A549 (cell line): ENCODE measurements around the gene SSTR3. TPM values are rescaled to one million over a fixed set of nuclear protein-coding genes. Genes with fewer than 3 reads are reported as not detected.

Experiments used
- ATAC-seq, 2 experiments: fragments of 200-7000 bp in 1 of 2; fragments of >200 bp in 1 of 2; cut with Nextera tagmentation in 1 of 2; cut with Tn5 transposase in 1 of 2; 3 replicates each; pipeline versions ENCODE4 v1.8.0 to v1.9.1; 2018 to 2020; ENCODE audit warnings: mild to moderate bottlenecking in 1 of 2, moderate library complexity in 1 of 2
- CTCF ChIA-PET: fragments of 300-600 bp; sonication (Branson Sonifier 250); formaldehyde crosslinking; extraction: SDS; loops from one replicate; lab custom pipeline; 2021; ENCODE audit warnings: antibody characterized with exemption, inconsistent platforms; lab: Yijun Ruan, JAX
- POLR2A ChIA-PET: fragments of 350-600 bp; formaldehyde crosslinking; extraction: SDS; loops from one replicate; lab custom pipeline; 2021; ENCODE audit warnings: antibody characterized with exemption, inconsistent platforms; lab: Yijun Ruan, JAX
- DNase-seq, 2 experiments: peaks; one replicate each; pipeline versions ENCODE4 v3.0.0 to v3.0.0-alpha.2; 2011 to 2016; ENCODE audit warnings: low read depth in 1 of 2, low spot score in 1 of 2
- FAIRE-seq: peaks from 2 replicates; lab custom pipeline; 2011; peaks lifted over from hg19 to GRCh38; lab: Jason Lieb, UNC
- H3K27ac ChIP-seq, 2 experiments: fragments of >200 bp; sonication (Bioruptor Twin); formaldehyde crosslinking; 3 replicates each; pipeline ENCODE4 v1.5.1; 2016 to 2017
- H3K4me1 ChIP-seq: fragments of >200 bp; sonication (Bioruptor Twin); formaldehyde crosslinking; 3 replicates; pipeline ENCODE4 v1.6.1; 2016
- H3K4me2 ChIP-seq: fragments of >200 bp; sonication (Bioruptor Twin); formaldehyde crosslinking; 3 replicates; pipeline ENCODE4 v1.6.1; 2016
- H3K4me3 ChIP-seq: fragments of >200 bp; sonication (Bioruptor Twin); formaldehyde crosslinking; 3 replicates; pipeline ENCODE4 v1.5.1; 2016
- H3K9me3 ChIP-seq: fragments of >200 bp; sonication (Bioruptor Twin); formaldehyde crosslinking; 3 replicates; pipeline ENCODE4 v1.6.1; 2016
- CBX8 ChIP-seq: fragments of 200-600 bp; sonication (generic); IDR thresholded peaks from 2 replicates; pipeline ENCODE4 v1.6.1; 2016
- CEBPB ChIP-seq, 2 experiments: fragments of >200 bp in 1 of 2; sonication (Bioruptor Twin) in 1 of 2; formaldehyde crosslinking in 1 of 2; IDR thresholded peaks; 2 replicates each; pipeline ENCODE4 v1.6.1; 2012 to 2016
- EHMT2 ChIP-seq: fragments of 200-600 bp; sonication (generic); IDR thresholded peaks from 2 replicates; pipeline ENCODE4 v1.6.1; 2016; ENCODE audit warnings: antibody characterized with exemption, low read depth, mild to moderate bottlenecking, moderate library complexity
- EP300 ChIP-seq, 2 experiments: fragments of >200 bp; sonication (Bioruptor Twin); formaldehyde crosslinking; IDR thresholded peaks; 2 replicates in 1 of 2; 3 replicates in 1 of 2; pipeline ENCODE4 v1.6.1; 2016 to 2017
- FOXS1 ChIP-seq: fragments of 250-450 bp; sonication (Bioruptor Pico); IDR thresholded peaks from 2 replicates; pipeline ENCODE4 v1.5.0; 2020; ENCODE audit warnings: mild to moderate bottlenecking, moderate library complexity
- GATA3 ChIP-seq: IDR thresholded peaks from 2 replicates; pipeline ENCODE4 v1.6.1; 2012; ENCODE audit warnings: borderline replicate concordance
- MYC ChIP-seq: IDR thresholded peaks from 2 replicates; pipeline ENCODE4 v1.6.1; 2012; ENCODE audit warnings: mild to moderate bottlenecking, inconsistent platforms, low read length, improper control_type of control experiment, borderline replicate concordance
- PBX3 ChIP-seq: IDR thresholded peaks from 2 replicates; pipeline ENCODE4 v1.6.1; 2012
- PHF8 ChIP-seq: fragments of 200-600 bp; sonication (generic); IDR thresholded peaks from 2 replicates; pipeline ENCODE4 v1.6.1; 2016; ENCODE audit warnings: low read depth, mild to moderate bottlenecking, antibody characterized with exemption, moderate library complexity, borderline replicate concordance
- POLR2A ChIP-seq: IDR thresholded peaks from 2 replicates; pipeline ENCODE4 v1.6.1; 2012; ENCODE audit warnings: mild to moderate bottlenecking, low read length
- REST ChIP-seq: fragments of 200-600 bp; sonication (generic); IDR thresholded peaks from 2 replicates; pipeline ENCODE4 v1.6.1; 2016; ENCODE audit warnings: antibody characterized with exemption, mild to moderate bottlenecking, moderate library complexity
- RFX5 ChIP-seq: fragments of 450-650 bp; IDR thresholded peaks from 2 replicates; pipeline ENCODE4 v1.7.1; 2014; ENCODE audit warnings: antibody characterized with exemption, mild to moderate bottlenecking, moderate library complexity
- SREBF2 ChIP-seq: fragments of 450-650 bp; IDR thresholded peaks from 2 replicates; pipeline ENCODE4 v1.6.1; 2014; ENCODE audit warnings: mild to moderate bottlenecking, moderate library complexity
- TFCP2L1 ChIP-seq: fragments of 250-450 bp; sonication (Bioruptor Pico); IDR thresholded peaks from 2 replicates; pipeline ENCODE4 v1.5.0; 2021; ENCODE audit warnings: mild to moderate bottlenecking
- TP53 ChIP-seq: fragments of 250-450 bp; sonication (Bioruptor Pico); IDR thresholded peaks from 2 replicates; pipeline ENCODE4 v1.5.0; 2021; ENCODE audit warnings: mild to moderate bottlenecking, moderate library complexity
- ZNF302 ChIP-seq: fragments of 250-450 bp; sonication (Bioruptor Pico); IDR thresholded peaks from 2 replicates; pipeline ENCODE4 v1.9.0; 2021; ENCODE audit warnings: inconsistent platforms, mild to moderate bottlenecking, moderate library complexity
- ZSCAN20 ChIP-seq: fragments of 250-450 bp; sonication (Bioruptor Pico); IDR thresholded peaks from 2 replicates; pipeline ENCODE4 v1.8.0; 2022; ENCODE audit warnings: mild to moderate bottlenecking, moderate library complexity
- WGBS: methylation state at CpG from one replicate; pipeline ENCODE4 v1.1.6; 2017; ENCODE audit errors: missing lambda C conversion rate; 5-methylcytosine and 5-hydroxymethylcytosine counted together
- polyA plus RNA-seq, 4 experiments: library from polyadenylated mRNA; depleted of rRNA in 3 of 4; stranded (reverse); fragments of >200 nt; fragmentation: RNase III in 1 of 4; extraction: RNeasy Plus Mini Kit Qiagen cat#74134 plus additional on column Dnase treatment in 1 of 4; gene quantifications; 2 replicates in 3 of 4; 3 replicates in 1 of 4; pipeline ENCODE4 v1.2.3, GENCODE V29; 2011 to 2017
- TF ChIP-seq, protein P1 (sequence below): fragments of 450-650 bp; IDR thresholded peaks from 2 replicates; pipeline ENCODE4 v1.6.1; 2014; ENCODE audit warnings: antibody characterized with exemption
- TF ChIP-seq, protein P2 (sequence below): fragments of >200 bp; sonication (Bioruptor Twin); formaldehyde crosslinking; IDR thresholded peaks from 3 replicates; pipeline ENCODE4 v1.5.1; 2016

The SSTR3 gene
- polyA plus RNA-seq, 2 of the 4 experiments (the other 2 are of a cell fraction): not detected

- ChIA-PET CTCF (interaction anchor here (0.8 to 4.4 kb wide), 3 partner anchors 8 to 11 kb away, joined by 3 to 34 read pairs (median 4); no protein-coding TSS in a partner anchor), POLR2A (no interaction called here)
- DNase-seq (no peak), ATAC-seq (no peak), FAIRE-seq (no peak)
- no peak overlapping the region for H3K4me2 ChIP-seq
- H3K9me3 ChIP-seq: no peaks in the 10 kb centered on the region
- no peak overlapping the region for H3K4me3 ChIP-seq
- TF ChIP-seq RFX5 (peak; percentile 73), ZNF302 (CRISPR knock-in tag) (no peak), TFCP2L1 (CRISPR knock-in tag) (no peak)
- H3K4me1 ChIP-seq: peaks cover 12% of the 10 kb centered on the region; the same call in 2 of the 3 replicates
- 89% methylated on average over 12 of the region's 12 CpGs for WGBS
- H3K27ac ChIP-seq: no peak overlapping the region
Measured at GRCh38 chr22:37249986-37250385, 37.7 kb upstream of the SSTR3 start.

- Histone ChIP-seq H3K9me3 (no peaks in the 10 kb centered on the region), H3K27ac (no peak overlapping the region), H3K4me1 (no peaks in the 10 kb centered on the region), H3K4me3 (no peak overlapping the region), H3K4me2 (no peak overlapping the region)
- no peak for FAIRE-seq
- TF ChIP-seq CBX8 (no peak), FOXS1 (no peak), CEBPB (IDR thresholded peaks at IDR 0.05) (no peak), GATA3 (no peak), ZSCAN20 (no peak), EP300 (IDR thresholded peaks at IDR 0.05) (no peak), TP53 (CRISPR knock-in tag) (no peak), PBX3 (no peak), SREBF2 (no peak), REST (no peak), EHMT2 (no peak), MYC (no peak), PHF8 (no peak), POLR2A (no peak)
- TF ChIP-seq, protein P1, sequence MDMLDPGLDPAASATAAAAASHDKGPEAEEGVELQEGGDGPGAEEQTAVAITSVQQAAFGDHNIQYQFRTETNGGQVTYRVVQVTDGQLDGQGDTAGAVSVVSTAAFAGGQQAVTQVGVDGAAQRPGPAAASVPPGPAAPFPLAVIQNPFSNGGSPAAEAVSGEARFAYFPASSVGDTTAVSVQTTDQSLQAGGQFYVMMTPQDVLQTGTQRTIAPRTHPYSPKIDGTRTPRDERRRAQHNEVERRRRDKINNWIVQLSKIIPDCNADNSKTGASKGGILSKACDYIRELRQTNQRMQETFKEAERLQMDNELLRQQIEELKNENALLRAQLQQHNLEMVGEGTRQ: no peak
- TF ChIP-seq, protein P2, sequence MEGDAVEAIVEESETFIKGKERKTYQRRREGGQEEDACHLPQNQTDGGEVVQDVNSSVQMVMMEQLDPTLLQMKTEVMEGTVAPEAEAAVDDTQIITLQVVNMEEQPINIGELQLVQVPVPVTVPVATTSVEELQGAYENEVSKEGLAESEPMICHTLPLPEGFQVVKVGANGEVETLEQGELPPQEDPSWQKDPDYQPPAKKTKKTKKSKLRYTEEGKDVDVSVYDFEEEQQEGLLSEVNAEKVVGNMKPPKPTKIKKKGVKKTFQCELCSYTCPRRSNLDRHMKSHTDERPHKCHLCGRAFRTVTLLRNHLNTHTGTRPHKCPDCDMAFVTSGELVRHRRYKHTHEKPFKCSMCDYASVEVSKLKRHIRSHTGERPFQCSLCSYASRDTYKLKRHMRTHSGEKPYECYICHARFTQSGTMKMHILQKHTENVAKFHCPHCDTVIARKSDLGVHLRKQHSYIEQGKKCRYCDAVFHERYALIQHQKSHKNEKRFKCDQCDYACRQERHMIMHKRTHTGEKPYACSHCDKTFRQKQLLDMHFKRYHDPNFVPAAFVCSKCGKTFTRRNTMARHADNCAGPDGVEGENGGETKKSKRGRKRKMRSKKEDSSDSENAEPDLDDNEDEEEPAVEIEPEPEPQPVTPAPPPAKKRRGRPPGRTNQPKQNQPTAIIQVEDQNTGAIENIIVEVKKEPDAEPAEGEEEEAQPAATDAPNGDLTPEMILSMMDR: no peak
- no peak for ATAC-seq
- WGBS: 58% methylated on average over 6 of the region's 6 CpGs
- ChIA-PET POLR2A (no interaction called here), CTCF (interaction anchor here (1.3 to 4.4 kb wide), 2 partner anchors 12 to 81 kb away, joined by 3 to 34 read pairs; no protein-coding TSS in a partner anchor)
- DNase-seq: no peak
Measured at GRCh38 chr22:37248251-37248650, 36.0 kb upstream of the SSTR3 start.
